Measurements from ENCODE around the gene C18orf63. TPM values are rescaled to one million over a fixed set of nuclear protein-coding genes. Genes with fewer than 3 reads are reported as not detected.

The C18orf63 gene
- total RNA-seq, 1 experiment from 2014 or later: not detected

DNA sequence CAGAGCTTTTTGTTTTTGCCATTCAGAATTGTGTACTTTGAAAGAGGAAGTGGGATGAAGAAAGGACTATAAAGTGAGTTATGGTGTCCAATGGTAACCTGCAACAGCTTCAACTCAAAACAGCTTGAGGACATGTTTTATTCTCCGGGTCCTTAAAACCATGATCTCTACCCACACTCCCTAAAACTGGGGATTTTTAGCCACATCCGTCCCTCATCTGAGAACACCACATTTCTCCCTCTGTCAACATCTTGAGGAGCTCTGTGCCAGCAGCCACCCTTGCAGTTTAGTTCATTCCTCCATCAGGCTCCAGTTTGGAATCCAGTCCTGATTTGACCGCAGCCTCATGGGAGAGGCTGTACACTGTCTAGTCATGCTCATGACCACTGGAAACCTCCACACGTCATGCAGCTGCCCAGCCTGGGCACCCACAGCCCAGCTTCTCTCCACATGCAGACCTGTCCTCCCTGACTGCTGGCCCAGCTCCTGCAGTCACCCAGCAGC, 62.6 kb downstream of the C18orf63 start:
- intact Hi-C loops (cut with micrococcal nuclease): no loop called here
- Mint-ChIP-seq H3K36me3 (ENCODE audit: insufficient read depth, unreplicated experiment) (no peaks in the 10 kb centered on the region), H3K9me3 (ENCODE audit: unreplicated experiment) (no peaks in the 10 kb centered on the region), H3K4me3 (ENCODE audit: unreplicated experiment) (no peak overlapping the region), H3K4me1 (ENCODE audit: insufficient read depth, unreplicated experiment) (no peaks in the 10 kb centered on the region), H3K27me3 (ENCODE audit: insufficient read depth, unreplicated experiment) (no peaks in the 10 kb centered on the region), H3K27ac (ENCODE audit: low read depth, unreplicated experiment) (no peak overlapping the region)
- ChIA-PET POLR2A (interaction anchor here (0.6 kb wide), 1 partner anchor 113 kb away, joined by 3 read pairs; no protein-coding TSS in a partner anchor), CTCF (interaction anchor here (0.6 to 0.9 kb wide), 3 partner anchors 10 to 173 kb away, joined by 3 read pairs; no protein-coding TSS in a partner anchor)
- TF ChIP-seq, protein P1, sequence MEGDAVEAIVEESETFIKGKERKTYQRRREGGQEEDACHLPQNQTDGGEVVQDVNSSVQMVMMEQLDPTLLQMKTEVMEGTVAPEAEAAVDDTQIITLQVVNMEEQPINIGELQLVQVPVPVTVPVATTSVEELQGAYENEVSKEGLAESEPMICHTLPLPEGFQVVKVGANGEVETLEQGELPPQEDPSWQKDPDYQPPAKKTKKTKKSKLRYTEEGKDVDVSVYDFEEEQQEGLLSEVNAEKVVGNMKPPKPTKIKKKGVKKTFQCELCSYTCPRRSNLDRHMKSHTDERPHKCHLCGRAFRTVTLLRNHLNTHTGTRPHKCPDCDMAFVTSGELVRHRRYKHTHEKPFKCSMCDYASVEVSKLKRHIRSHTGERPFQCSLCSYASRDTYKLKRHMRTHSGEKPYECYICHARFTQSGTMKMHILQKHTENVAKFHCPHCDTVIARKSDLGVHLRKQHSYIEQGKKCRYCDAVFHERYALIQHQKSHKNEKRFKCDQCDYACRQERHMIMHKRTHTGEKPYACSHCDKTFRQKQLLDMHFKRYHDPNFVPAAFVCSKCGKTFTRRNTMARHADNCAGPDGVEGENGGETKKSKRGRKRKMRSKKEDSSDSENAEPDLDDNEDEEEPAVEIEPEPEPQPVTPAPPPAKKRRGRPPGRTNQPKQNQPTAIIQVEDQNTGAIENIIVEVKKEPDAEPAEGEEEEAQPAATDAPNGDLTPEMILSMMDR (IDR thresholded peaks at IDR 0.05; ENCODE audit: unreplicated experiment): no peak
- BruUV-seq (replicated peaks): no TSS peak
- DNase-seq (ENCODE audit: unreplicated experiment): no peak

DNA sequence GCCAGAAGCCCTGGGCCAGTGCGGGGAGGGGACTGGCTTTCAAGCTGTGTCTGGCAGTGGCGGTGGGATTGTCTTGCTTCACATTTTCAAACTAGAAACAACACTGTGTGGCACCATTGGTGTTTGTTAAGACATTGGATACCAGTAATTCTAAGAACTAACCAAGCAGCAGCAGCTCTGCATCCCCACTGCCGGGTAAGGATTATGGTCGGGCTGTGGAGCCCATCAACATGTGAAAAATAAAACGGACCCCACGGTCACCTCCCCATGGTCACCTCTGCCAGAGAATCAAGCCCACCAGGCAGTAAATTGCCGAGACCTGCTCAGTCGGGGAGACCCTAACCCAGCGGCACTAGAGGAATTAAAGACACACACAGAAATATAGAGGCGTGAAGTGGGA, 65.3 kb downstream of the C18orf63 start:
- no peaks in the 10 kb centered on the region for H3K4me1 Mint-ChIP-seq (ENCODE audit: insufficient read depth, unreplicated experiment)
- TF ChIP-seq, protein P1 (IDR thresholded peaks at IDR 0.05; ENCODE audit: unreplicated experiment): no peak
- no peaks in the 10 kb centered on the region for H3K27me3 Mint-ChIP-seq (ENCODE audit: insufficient read depth, unreplicated experiment)
- ChIA-PET POLR2A (no interaction called here), CTCF (no interaction called here)
- H3K27ac Mint-ChIP-seq (ENCODE audit: low read depth, unreplicated experiment): no peak overlapping the region
- BruUV-seq (replicated peaks): no TSS peak
- DNase-seq (ENCODE audit: unreplicated experiment): no peak
- no peaks in the 10 kb centered on the region for H3K36me3 Mint-ChIP-seq (ENCODE audit: insufficient read depth, unreplicated experiment)
- H3K4me3 Mint-ChIP-seq (ENCODE audit: unreplicated experiment): no peak overlapping the region
- intact Hi-C loops (cut with micrococcal nuclease): no loop called here
- no peaks in the 10 kb centered on the region for H3K9me3 Mint-ChIP-seq (ENCODE audit: unreplicated experiment)

DNA sequence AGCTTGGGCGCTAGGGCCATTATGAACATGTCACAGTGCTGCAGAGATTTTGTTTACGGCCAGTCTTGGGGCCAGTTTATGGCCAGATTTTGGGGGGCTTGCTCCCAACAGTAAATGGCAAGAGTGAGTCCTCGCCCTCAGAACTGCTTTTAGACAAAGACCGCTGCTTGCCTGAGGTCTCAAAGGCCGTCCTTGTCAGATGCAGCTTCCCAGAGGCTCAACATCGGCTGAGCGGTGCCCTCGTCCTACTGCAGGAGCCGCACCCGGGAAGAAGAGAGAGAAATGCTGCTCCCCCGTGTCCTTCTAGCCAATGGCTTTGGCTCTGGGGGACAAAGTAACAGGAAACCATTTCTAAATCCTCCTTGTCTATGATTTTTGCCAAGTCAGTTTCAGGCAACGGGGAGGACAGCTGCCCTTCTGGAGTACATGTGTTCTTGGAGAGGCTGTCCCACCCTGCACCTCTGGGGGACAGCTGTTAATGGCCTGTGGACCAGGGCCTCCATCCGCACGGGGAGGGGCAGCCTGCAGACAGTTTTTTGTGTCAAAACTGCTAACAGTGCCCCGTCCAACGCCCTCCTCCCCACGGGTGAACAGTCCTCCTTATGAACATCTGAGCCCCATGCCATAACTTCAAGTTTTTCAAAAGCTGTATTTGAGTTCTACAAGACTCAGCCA, 66.1 kb downstream of the C18orf63 start:
- H3K27ac Mint-ChIP-seq (ENCODE audit: low read depth, unreplicated experiment): no peak overlapping the region
- intact Hi-C loops (cut with micrococcal nuclease): no loop called here
- no peak overlapping the region for H3K4me3 Mint-ChIP-seq (ENCODE audit: unreplicated experiment)
- no peaks in the 10 kb centered on the region for H3K36me3 Mint-ChIP-seq (ENCODE audit: insufficient read depth, unreplicated experiment)
- H3K9me3 Mint-ChIP-seq (ENCODE audit: unreplicated experiment): no peaks in the 10 kb centered on the region
- no peak for DNase-seq (ENCODE audit: unreplicated experiment)
- peaks cover 4% of the 10 kb centered on the region for H3K27me3 Mint-ChIP-seq (ENCODE audit: insufficient read depth, unreplicated experiment)
- TF ChIP-seq, protein P1 (IDR thresholded peaks at IDR 0.05; ENCODE audit: unreplicated experiment): no peak
- H3K4me1 Mint-ChIP-seq (ENCODE audit: insufficient read depth, unreplicated experiment): no peaks in the 10 kb centered on the region
- BruUV-seq (replicated peaks): no TSS peak
- POLR2A ChIA-PET: no interaction called here
- CTCF ChIA-PET: interaction anchor here (0.5 kb wide), 1 partner anchor 17 kb away, joined by 3 read pairs; no protein-coding TSS in a partner anchor

DNA sequence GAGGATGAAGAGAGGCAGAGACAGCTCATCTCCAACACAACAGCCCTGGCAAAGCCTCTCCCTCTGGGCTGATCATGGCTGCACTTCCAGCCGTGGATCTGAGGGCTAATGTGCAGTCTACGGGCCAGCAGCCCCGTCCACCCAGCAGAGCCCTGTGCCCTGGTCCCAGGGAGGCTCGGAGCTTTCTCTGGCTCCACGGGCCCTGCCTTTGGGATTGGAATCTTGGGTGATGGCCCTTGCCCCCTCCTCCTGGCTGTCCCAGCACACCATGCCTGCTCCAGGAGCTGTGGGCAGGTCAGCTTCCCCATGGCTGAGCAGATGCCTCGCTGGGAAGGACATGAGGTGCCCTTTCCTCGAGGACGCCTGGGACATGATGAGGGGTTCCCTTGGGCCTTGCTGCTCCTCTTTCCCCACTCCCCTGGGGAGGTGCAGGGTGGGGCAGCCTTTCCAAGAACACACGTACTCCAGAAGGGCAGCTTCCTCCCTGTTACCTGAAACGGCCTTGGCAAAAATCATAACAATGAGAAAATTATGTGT, 66.9 kb downstream of the C18orf63 start:
- no peak for DNase-seq (ENCODE audit: unreplicated experiment)
- Mint-ChIP-seq H3K4me1 (ENCODE audit: insufficient read depth, unreplicated experiment) (no peaks in the 10 kb centered on the region), H3K27me3 (ENCODE audit: insufficient read depth, unreplicated experiment) (peaks cover 12% of the 10 kb centered on the region), H3K9me3 (ENCODE audit: unreplicated experiment) (no peaks in the 10 kb centered on the region), H3K27ac (ENCODE audit: low read depth, unreplicated experiment) (no peak overlapping the region), H3K4me3 (ENCODE audit: unreplicated experiment) (no peak overlapping the region), H3K36me3 (ENCODE audit: insufficient read depth, unreplicated experiment) (no peaks in the 10 kb centered on the region)
- no TSS peak for BruUV-seq (replicated peaks)
- ChIA-PET CTCF (interaction anchor here (0.6 to 0.7 kb wide), 2 partner anchors 34 to 40 kb away, joined by 3 to 4 read pairs; no protein-coding TSS in a partner anchor), POLR2A (no interaction called here)
- TF ChIP-seq, protein P1 (IDR thresholded peaks at IDR 0.05; ENCODE audit: unreplicated experiment): no peak
- intact Hi-C loops (cut with micrococcal nuclease): no loop called here
